ENCODE data around the gene CHST7.

DNA sequence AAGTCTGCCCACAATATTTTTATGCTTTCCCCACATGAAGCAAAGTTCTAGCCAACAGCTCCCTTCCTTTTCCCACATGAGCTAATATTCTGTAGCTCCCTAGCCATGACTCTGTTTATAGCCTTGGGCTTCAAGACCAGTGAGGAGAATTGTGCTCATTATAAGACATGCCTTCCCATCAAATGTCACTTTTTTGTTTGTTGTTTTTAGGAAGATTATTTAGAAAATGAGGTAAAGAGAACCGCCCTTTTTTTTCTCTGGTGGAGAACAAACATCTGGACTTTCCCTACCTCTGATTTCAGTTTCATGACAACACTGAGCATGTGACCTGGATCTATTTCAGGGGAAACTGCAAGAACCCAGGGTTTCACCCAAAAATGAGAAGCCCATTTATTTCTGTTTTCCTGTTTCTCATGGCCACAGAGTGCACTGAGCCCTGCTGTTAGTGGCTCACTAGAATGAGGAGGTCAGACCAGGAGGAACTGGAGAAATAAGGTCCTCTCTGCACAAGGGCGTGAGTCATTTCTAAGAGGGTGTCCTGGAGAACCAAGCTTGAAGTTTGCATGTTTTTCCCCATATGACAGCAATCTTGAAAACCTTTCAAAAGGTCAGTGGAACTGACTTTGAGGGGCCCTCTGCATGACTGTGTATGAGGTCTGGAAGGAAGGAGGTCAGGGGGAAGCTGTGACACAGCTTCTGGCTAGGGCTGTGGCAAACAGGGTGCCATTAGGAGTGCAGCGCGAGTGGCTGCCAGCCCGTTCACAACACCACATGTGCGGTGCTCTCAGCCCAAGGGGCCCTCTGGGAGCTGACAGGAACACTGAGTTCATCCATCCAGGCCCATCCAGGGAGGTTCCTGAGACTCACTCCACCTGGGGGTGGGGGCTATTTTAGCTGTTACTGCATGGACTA lies 55.2 kb downstream of the CHST7 start:
- TF ChIP-seq, protein P1, sequence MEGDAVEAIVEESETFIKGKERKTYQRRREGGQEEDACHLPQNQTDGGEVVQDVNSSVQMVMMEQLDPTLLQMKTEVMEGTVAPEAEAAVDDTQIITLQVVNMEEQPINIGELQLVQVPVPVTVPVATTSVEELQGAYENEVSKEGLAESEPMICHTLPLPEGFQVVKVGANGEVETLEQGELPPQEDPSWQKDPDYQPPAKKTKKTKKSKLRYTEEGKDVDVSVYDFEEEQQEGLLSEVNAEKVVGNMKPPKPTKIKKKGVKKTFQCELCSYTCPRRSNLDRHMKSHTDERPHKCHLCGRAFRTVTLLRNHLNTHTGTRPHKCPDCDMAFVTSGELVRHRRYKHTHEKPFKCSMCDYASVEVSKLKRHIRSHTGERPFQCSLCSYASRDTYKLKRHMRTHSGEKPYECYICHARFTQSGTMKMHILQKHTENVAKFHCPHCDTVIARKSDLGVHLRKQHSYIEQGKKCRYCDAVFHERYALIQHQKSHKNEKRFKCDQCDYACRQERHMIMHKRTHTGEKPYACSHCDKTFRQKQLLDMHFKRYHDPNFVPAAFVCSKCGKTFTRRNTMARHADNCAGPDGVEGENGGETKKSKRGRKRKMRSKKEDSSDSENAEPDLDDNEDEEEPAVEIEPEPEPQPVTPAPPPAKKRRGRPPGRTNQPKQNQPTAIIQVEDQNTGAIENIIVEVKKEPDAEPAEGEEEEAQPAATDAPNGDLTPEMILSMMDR (IDR thresholded peaks at IDR 0.05) = no peak
- TF ChIP-seq POLR2A (IDR thresholded peaks at IDR 0.05) = no peak
